Heart left ventricle (tissue), 16 donors: ENCODE measurements around the gene P3H1. TPM values are rescaled to one million over a fixed set of nuclear protein-coding genes. Genes with fewer than 3 reads are reported as not detected.
"Not testable (repeated sequence)": the region's sequence is repeated elsewhere in the genome, so short reads cannot be mapped to it uniquely, and the experiment has no call there.

Source experiments
- ATAC-seq, 4 donors: fragments of 200-7000 bp; cut with Tn5 transposase; one replicate each; pipeline ENCODE4 v1.9.1; 2020 to 2022; ENCODE audit warnings: moderate library complexity in 4 of 4, mild to moderate bottlenecking in 3 of 4, moderate number of reproducible peaks in 1 of 4
- DNase-seq, 5 donors: peaks; one replicate each; pipeline ENCODE4 v3.0.0-alpha.2; 2020
- H3K27ac ChIP-seq, 12 donors: fragments of 200-600 bp; sonication (generic) in 4 of 12; one replicate each; pipeline versions ENCODE4 v1.5.0 to v1.8.0; 2016 to 2022; ENCODE audit warnings: mild to moderate bottlenecking in 2 of 12
- H3K27me3 ChIP-seq, 9 donors: fragments of 200-600 bp; sonication (generic) in 2 of 9; one replicate each; pipeline versions ENCODE4 v1.5.1 to v1.8.0; 2016 to 2022; ENCODE audit warnings: mild to moderate bottlenecking in 3 of 9
- H3K36me3 ChIP-seq, 9 donors: fragments of 200-600 bp; sonication (generic) in 2 of 9; one replicate each; pipeline versions ENCODE4 v1.5.0 to v1.8.0; 2018 to 2022; ENCODE audit warnings: mild to moderate bottlenecking in 2 of 9
- H3K4me1 ChIP-seq, 12 donors: fragments of 200-600 bp; sonication (generic) in 4 of 12; one replicate each; pipeline versions ENCODE4 v1.5.0 to v1.8.0; 2016 to 2022; ENCODE audit warnings: mild to moderate bottlenecking in 3 of 12
- H3K4me3 ChIP-seq, 12 donors: fragments of 200-600 bp; sonication (generic) in 4 of 12; one replicate each; pipeline versions ENCODE4 v1.5.0 to v1.8.0; 2017 to 2022; ENCODE audit warnings: mild to moderate bottlenecking in 9 of 12, moderate library complexity in 4 of 12
- H3K9me3 ChIP-seq, 12 donors: fragments of 200-600 bp; sonication (generic) in 4 of 12; one replicate each; pipeline versions ENCODE4 v1.5.0 to v1.8.0; 2016 to 2022; ENCODE audit warnings: mild to moderate bottlenecking in 1 of 12
- CTCF ChIP-seq, 12 donors: fragments of 200-600 bp; sonication (generic) in 4 of 12; IDR thresholded peaks; one replicate each; pipeline versions ENCODE4 v1.5.0 to v1.8.0; 2018 to 2022; ENCODE audit warnings: antibody characterized with exemption in 12 of 12, mild to moderate bottlenecking in 5 of 12
- POLR2A ChIP-seq, 2 donors: fragments of 450-650 bp; IDR thresholded peaks; one replicate each; pipeline ENCODE4 v1.6.1; 2017; ENCODE audit warnings: antibody characterized with exemption in 2 of 2, mild to moderate bottlenecking in 2 of 2, moderate library complexity in 2 of 2
- WGBS, 4 donors: extraction: QIAGEN DNeasy Blood & Tissue Kit in 2 of 4; methylation state at CpG; one replicate each; pipeline versions ENCODE4 v1.1.5 to v1.1.7; 2013 to 2018; 5-methylcytosine and 5-hydroxymethylcytosine counted together
- intact Hi-C, 10 donors: fragments of 100-400 bp; cut with DNase I; formaldehyde crosslinking; loops; one replicate each; pipeline versions ENCODE4 v1.11.1 to v1.14.2; 2022
- polyA plus RNA-seq, 2 donors: library from polyadenylated mRNA; stranded (reverse); fragments of 200-250 nt; gene quantifications; one replicate each; pipeline ENCODE4 v1.2.3, GENCODE V29; 2013
- total RNA-seq, 9 donors: library from RNA; depleted of rRNA in 2 of 9; stranded (reverse); fragments of >200 nt in 2 of 9; fragmentation: NEBNext Ultra II Directional in 3 of 9; extraction: Animal tissue kit (Norgen Biotek cat#: 25700) in 3 of 9; gene quantifications; one replicate each; pipeline versions ENCODE4 v1.1.0 to v1.2.4, GENCODE V29; 2016 to 2023
- donor health status: ischemic (EF 13 %, LVEDD 7.1; RV severe dilation, severe dysfunction).
- donor health status: healthy with polysubstance abuse.
- donor health status: DM: no; HTN: yes; CAD: no.
- donor health status: DM: no; HTN: no; CAD: no.
- donor health status: ischemic (EF 25% LVEDD 6.9; RV normal size, moderate dysfunction).
- donor health status: ischemic (EF 25% LVEDD 5.7; RV mildly dilated, moderate dysfunction).
- donor health status: healthy.
- donor health status: DM: yes; HTN: yes; CAD: no.
- donor health status: ischemic (EF 35%, LVEDD 5.7; RV mildly dilated, moderate dysfunction).
- donor health status: nonischemic (EF 11% LVEDD 7.7; RV severe dilation, severe dysfunction).
- donor health status: DM: yes; HTN: yes; CAD: no.
- donor health status: PGD.
- donor health status: ischemic (EF 29% LVEDD 5.4; RV normal size, mild dysfunction).
- donor health status: nonischemic (EF 23%, LVEDD 6.1; RV moderate dilation, normal function).

Gene P3H1
- total and polyA plus RNA-seq, 11 donors: 6.9 to 27.9 (median 10.7) TPM

- Histone ChIP-seq H3K36me3 (peaks cover 0 to 9% (median 0%) of the 10 kb centered on the region in 9 donors), H3K4me1 (no peaks in the 10 kb centered on the region), H3K27ac (no peak overlapping the region), H3K9me3 (no peaks in the 10 kb centered on the region), H3K4me3 (no peak overlapping the region), H3K27me3 (no peaks in the 10 kb centered on the region)
- 93 to 98% (median 95%) methylated on average over 3 of the region's 3 CpGs for WGBS, 4 donors
- ATAC-seq (no peak), DNase-seq (no peak)
- TF ChIP-seq CTCF (IDR thresholded peaks at IDR 0.05): no peak
- TF ChIP-seq POLR2A (IDR thresholded peaks at IDR 0.05): no peak
- intact Hi-C loops: no loop called here
Measured at GRCh38 chr1:42721926-42722325, 44.9 kb downstream of the P3H1 start.

GRCh38 chr1:42720868-42721267 is 46.0 kb downstream of the P3H1 start:
- Histone ChIP-seq H3K36me3 (peaks cover 0 to 9% (median 0%) of the 10 kb centered on the region in 9 donors), H3K4me3 (no peak overlapping the region), H3K4me1 (no peaks in the 10 kb centered on the region), H3K27ac (no peak overlapping the region), H3K27me3 (no peaks in the 10 kb centered on the region), H3K9me3 (no peaks in the 10 kb centered on the region)
- ATAC-seq: no peak
- 96 to 100% (median 98%) methylated on average over 1 of the region's 1 CpG for WGBS, 4 donors
- intact Hi-C loops: no loop called here
- DNase-seq: no peak
- TF ChIP-seq CTCF (IDR thresholded peaks at IDR 0.05): no peak
- TF ChIP-seq POLR2A (IDR thresholded peaks at IDR 0.05): no peak

- H3K36me3 ChIP-seq: peaks cover 0 to 28% (median 6%) of the 10 kb centered on the region in 9 donors
- H3K4me1 ChIP-seq, H3K4me3 ChIP-seq, ATAC-seq, H3K27ac ChIP-seq, intact Hi-C loops, DNase-seq, H3K27me3 ChIP-seq: not testable (repeated sequence)
- peaks cover 0 to 41% (median 17%) of the 10 kb centered on the region in 12 donors for H3K9me3 ChIP-seq
Measured at GRCh38 chr1:42714441-42714840, 52.4 kb downstream of the P3H1 start.

GRCh38 chr1:42713293-42713692 is 53.5 kb downstream of the P3H1 start:
- ATAC-seq (no peak), DNase-seq (no peak)
- H3K4me3 ChIP-seq: no peak overlapping the region
- intact Hi-C loops: no loop called here
- peaks cover 0 to 44% (median 17%) of the 10 kb centered on the region in 12 donors for H3K9me3 ChIP-seq
- no peaks in the 10 kb centered on the region for H3K4me1 ChIP-seq
- no peak overlapping the region for H3K27ac ChIP-seq
- no peak for TF ChIP-seq CTCF (IDR thresholded peaks at IDR 0.05)
- no peak for TF ChIP-seq POLR2A (IDR thresholded peaks at IDR 0.05)
- H3K27me3 ChIP-seq: no peaks in the 10 kb centered on the region
- H3K36me3 ChIP-seq: peaks cover 0 to 33% (median 7%) of the 10 kb centered on the region in 9 donors

GRCh38 chr1:42712808-42713207 is 54.0 kb downstream of the P3H1 start:
- ATAC-seq, H3K27ac ChIP-seq, H3K4me1 ChIP-seq, H3K27me3 ChIP-seq, intact Hi-C loops, H3K4me3 ChIP-seq, DNase-seq: not testable (repeated sequence)
- H3K9me3 ChIP-seq: peaks cover 0 to 45% (median 17%) of the 10 kb centered on the region in 12 donors
- WGBS, 4 donors: 96 to 98% (median 98%) methylated on average over 3 of the region's 3 CpGs
- H3K36me3 ChIP-seq: peaks cover 0 to 38% (median 8%) of the 10 kb centered on the region in 9 donors
